ENCODE results near the gene ASF1B. TPM values are rescaled to one million over a fixed set of nuclear protein-coding genes. Genes with fewer than 3 reads are reported as not detected.

The ASF1B gene
- total and polyA plus RNA-seq, 5 donors from 2014 or later: 4.6 to 10.1 (median 8.6) TPM

DNA sequence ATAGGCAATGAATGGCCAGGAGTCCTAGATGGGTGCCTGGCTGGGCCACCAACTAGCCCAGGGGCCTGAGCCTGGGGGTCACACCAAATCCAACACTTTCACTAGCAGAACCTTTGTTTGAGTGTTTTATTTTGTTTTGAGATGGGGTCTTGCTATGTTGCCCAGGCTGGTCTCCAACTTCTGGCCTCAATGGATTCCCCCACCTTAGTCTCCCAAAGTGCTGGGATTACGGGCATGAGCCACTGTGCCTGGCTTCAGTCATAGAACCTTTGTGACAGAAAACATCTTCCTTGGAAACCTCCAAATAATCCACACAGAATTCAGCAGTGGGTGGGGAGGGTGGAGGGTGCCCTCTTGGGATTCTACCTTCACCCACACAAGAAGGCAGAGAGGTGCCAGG is 24.9 kb downstream of the ASF1B start:
- Mint-ChIP-seq H3K9me3 (no peaks in the 10 kb centered on the region), H3K27ac (peak overlapping the region in 1 of 3 donors; percentile 23), H3K36me3 (no peaks in the 10 kb centered on the region), H3K4me1 (peaks cover 0 to 58% (median 24%) of the 10 kb centered on the region in 4 donors), H3K4me3 (peak overlapping the region in 1 of 4 donors; percentile 32), H3K27me3 (no peaks in the 10 kb centered on the region)
- Histone ChIP-seq H3K4me1 (ENCODE audit: control insufficient read depth, insufficient read depth, low read length, poor library complexity, severe bottlenecking) (peaks cover 37% of the 10 kb centered on the region), H3K4me3 (ENCODE audit: low read depth, low read length) (no peak overlapping the region), H3K27me3 (ENCODE audit: control insufficient read depth, insufficient read depth, low read length) (no peaks in the 10 kb centered on the region), H3K9me3 (ENCODE audit: control insufficient read depth in 2 of 2, low read length in 2 of 2) (no peaks in the 10 kb centered on the region), H3K36me3 (ENCODE audit: control insufficient read depth, insufficient read depth, low read length) (no peaks in the 10 kb centered on the region), H3K27ac (ENCODE audit: insufficient read depth, low read length, poor library complexity, severe bottlenecking) (no peak overlapping the region)
- no peak for DNase-seq
- no peak for ATAC-seq (ENCODE audit: low read depth in 2 of 2)

DNA sequence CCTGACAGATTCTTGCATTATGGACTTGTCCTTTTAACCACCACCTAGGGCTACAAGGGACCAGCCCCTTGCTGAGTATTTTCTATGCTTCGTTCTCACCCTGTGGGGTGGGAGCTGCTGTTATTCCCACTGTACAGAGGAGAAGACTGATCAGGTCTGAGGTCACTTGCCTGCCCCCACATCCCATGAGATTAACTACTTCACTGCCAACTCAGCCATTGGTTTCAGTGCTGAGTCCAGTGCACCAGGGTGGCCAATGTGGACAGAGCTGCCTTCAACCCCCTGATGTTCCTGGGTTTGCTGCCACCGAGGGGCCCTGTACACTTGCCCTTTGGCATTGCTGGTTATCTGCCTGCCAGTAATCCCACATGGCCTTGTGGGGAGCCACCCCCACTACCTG is 25.7 kb downstream of the ASF1B start:
- Mint-ChIP-seq H3K4me3 (no peak overlapping the region), H3K36me3 (no peaks in the 10 kb centered on the region), H3K27me3 (no peaks in the 10 kb centered on the region), H3K4me1 (peaks cover 0 to 50% (median 17%) of the 10 kb centered on the region in 4 donors), H3K27ac (peak overlapping the region in 1 of 3 donors; percentile 23), H3K9me3 (no peaks in the 10 kb centered on the region)
- H3K4me1 ChIP-seq (ENCODE audit: control insufficient read depth, insufficient read depth, low read length, poor library complexity, severe bottlenecking): peaks cover 28% of the 10 kb centered on the region
- H3K27ac ChIP-seq (ENCODE audit: insufficient read depth, low read length, poor library complexity, severe bottlenecking): no peak overlapping the region
- H3K9me3 ChIP-seq (ENCODE audit: control insufficient read depth in 2 of 2, low read length in 2 of 2): no peaks in the 10 kb centered on the region
- H3K36me3 ChIP-seq (ENCODE audit: control insufficient read depth, insufficient read depth, low read length): peaks cover 4% of the 10 kb centered on the region
- DNase-seq (no peak), ATAC-seq (ENCODE audit: low read depth in 2 of 2) (no peak)
- H3K27me3 ChIP-seq (ENCODE audit: control insufficient read depth, insufficient read depth, low read length): no peaks in the 10 kb centered on the region
- H3K4me3 ChIP-seq (ENCODE audit: low read depth, low read length): no peak overlapping the region

DNA sequence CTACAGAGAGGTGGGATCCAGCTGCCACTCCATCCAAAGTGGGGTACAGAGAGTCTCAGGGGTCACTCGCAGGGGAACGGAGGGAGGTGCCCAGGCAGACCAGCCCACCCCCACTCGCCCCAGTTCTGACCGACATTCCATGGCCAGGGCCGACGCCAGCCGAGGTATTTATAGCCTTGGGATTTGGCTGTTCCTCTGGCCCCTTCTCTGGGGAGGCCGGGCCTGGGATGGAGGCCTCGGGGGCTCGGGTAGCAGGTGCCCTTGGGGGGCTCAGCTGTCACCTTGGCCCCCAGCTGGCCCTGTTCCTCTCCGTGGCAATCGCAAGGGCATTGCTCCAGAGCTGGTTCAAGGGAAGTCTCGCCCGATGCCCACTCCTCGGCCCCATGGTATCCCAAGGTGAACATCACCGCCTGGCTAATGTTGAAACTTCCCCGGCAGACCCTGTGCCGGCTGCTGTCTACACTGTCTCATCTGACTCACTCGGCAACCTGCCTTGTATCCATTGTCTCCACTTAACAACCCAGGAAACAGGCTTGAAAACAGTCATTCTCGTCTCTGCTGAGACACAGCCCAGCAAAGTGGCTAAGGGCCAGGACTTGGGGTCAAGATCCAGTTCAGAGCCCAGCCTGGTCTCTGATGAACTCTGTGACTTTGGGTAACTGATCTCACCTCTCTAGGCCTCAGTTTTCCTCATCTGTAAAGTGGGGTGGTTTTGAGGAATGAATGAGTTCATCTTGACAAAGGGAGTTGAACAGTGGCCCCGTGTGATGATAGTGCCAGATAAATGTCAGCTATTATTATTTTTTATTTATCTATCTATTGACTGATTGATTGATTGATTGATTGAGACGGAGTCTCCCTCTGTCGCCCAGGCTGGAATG is 28.6 kb downstream of the ASF1B start:
- no peaks in the 10 kb centered on the region for H3K27me3 Mint-ChIP-seq
- peaks cover 0 to 27% (median 9%) of the 10 kb centered on the region in 4 donors for H3K4me1 Mint-ChIP-seq
- ATAC-seq (ENCODE audit: low read depth in 2 of 2) (no peak), DNase-seq (no peak)
- H3K4me1 ChIP-seq (ENCODE audit: control insufficient read depth, insufficient read depth, low read length, poor library complexity, severe bottlenecking): peaks cover 12% of the 10 kb centered on the region
- no peak overlapping the region for H3K4me3 ChIP-seq (ENCODE audit: low read depth, low read length)
- no peaks in the 10 kb centered on the region for H3K27me3 ChIP-seq (ENCODE audit: control insufficient read depth, insufficient read depth, low read length)
- H3K36me3 Mint-ChIP-seq: no peaks in the 10 kb centered on the region
- no peaks in the 10 kb centered on the region for H3K9me3 Mint-ChIP-seq
- H3K27ac Mint-ChIP-seq: peak overlapping the region in 1 of 3 donors; percentile 62
- no peak overlapping the region for H3K27ac ChIP-seq (ENCODE audit: insufficient read depth, low read length, poor library complexity, severe bottlenecking)
- H3K36me3 ChIP-seq (ENCODE audit: control insufficient read depth, insufficient read depth, low read length): peaks cover 12% of the 10 kb centered on the region
- no peaks in the 10 kb centered on the region for H3K9me3 ChIP-seq (ENCODE audit: control insufficient read depth in 2 of 2, low read length in 2 of 2)
- no peak overlapping the region for H3K4me3 Mint-ChIP-seq

DNA sequence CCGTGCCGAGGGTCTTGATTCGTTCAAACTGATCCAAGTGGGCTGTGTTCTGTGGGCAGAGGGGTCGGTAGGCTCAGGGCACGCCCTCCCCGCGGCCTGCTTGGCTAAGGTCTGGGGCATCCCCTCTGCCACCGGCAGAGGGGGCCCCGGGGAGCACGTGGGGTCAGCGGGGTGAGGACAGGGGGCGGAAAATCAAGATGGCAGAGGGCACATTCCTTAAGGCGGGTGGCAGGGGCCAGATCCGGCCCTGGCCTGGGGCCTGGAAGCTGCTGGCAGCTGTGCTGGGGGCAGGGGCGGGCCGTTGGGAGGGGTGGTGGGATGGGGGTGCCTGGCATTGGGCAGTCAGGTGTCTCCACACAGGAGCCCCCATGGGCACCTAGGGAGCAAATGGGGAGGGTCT is 29.5 kb downstream of the ASF1B start:
- H3K27ac Mint-ChIP-seq: no peak overlapping the region
- peaks cover 3% of the 10 kb centered on the region for H3K4me1 ChIP-seq (ENCODE audit: control insufficient read depth, insufficient read depth, low read length, poor library complexity, severe bottlenecking)
- DNase-seq (no peak), ATAC-seq (ENCODE audit: low read depth in 2 of 2) (no peak)
- H3K9me3 Mint-ChIP-seq: no peaks in the 10 kb centered on the region
- H3K4me3 ChIP-seq (ENCODE audit: low read depth, low read length): no peak overlapping the region
- H3K27ac ChIP-seq (ENCODE audit: insufficient read depth, low read length, poor library complexity, severe bottlenecking): no peak overlapping the region
- H3K4me1 Mint-ChIP-seq: peaks cover 0 to 17% (median 7%) of the 10 kb centered on the region in 4 donors
- H3K27me3 ChIP-seq (ENCODE audit: control insufficient read depth, insufficient read depth, low read length): no peaks in the 10 kb centered on the region
- H3K36me3 Mint-ChIP-seq: no peaks in the 10 kb centered on the region
- H3K36me3 ChIP-seq (ENCODE audit: control insufficient read depth, insufficient read depth, low read length): peaks cover 19% of the 10 kb centered on the region
- H3K4me3 Mint-ChIP-seq: no peak overlapping the region
- no peaks in the 10 kb centered on the region for H3K9me3 ChIP-seq (ENCODE audit: control insufficient read depth in 2 of 2, low read length in 2 of 2)
- H3K27me3 Mint-ChIP-seq: no peaks in the 10 kb centered on the region

DNA sequence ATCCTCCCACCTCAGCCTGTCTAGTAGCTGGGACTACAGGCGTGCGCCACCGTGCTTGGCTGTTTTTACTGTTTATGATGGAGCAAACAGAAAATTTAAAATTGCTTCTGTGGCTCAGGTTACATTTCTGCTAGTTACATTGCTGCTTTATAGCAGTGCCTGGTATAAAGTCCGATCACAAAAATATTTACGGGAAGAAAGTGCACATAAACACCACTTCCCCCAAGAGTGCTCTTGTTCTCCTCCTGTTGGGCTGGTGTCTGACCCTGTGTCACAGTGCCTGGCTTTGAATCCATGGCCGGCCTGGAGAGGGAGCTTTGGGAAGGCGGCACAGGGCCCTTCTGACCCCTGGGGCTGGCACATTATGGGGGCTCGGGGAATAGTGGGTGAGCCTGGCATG is 30.7 kb downstream of the ASF1B start:
- H3K27me3 Mint-ChIP-seq: no peaks in the 10 kb centered on the region
- H3K27ac Mint-ChIP-seq: peak overlapping the region in 1 of 3 donors; percentile 42
- peaks cover 4% of the 10 kb centered on the region for H3K36me3 Mint-ChIP-seq
- DNase-seq (no peak), ATAC-seq (ENCODE audit: low read depth in 2 of 2) (no peak)
- no peaks in the 10 kb centered on the region for H3K9me3 ChIP-seq (ENCODE audit: control insufficient read depth in 2 of 2, low read length in 2 of 2)
- H3K36me3 ChIP-seq (ENCODE audit: control insufficient read depth, insufficient read depth, low read length): peaks cover 25% of the 10 kb centered on the region
- peaks cover 0 to 7% (median 4%) of the 10 kb centered on the region in 4 donors for H3K4me1 Mint-ChIP-seq
- H3K4me1 ChIP-seq (ENCODE audit: control insufficient read depth, insufficient read depth, low read length, poor library complexity, severe bottlenecking): no peaks in the 10 kb centered on the region
- H3K9me3 Mint-ChIP-seq: no peaks in the 10 kb centered on the region
- no peaks in the 10 kb centered on the region for H3K27me3 ChIP-seq (ENCODE audit: control insufficient read depth, insufficient read depth, low read length)
- H3K4me3 Mint-ChIP-seq: no peak overlapping the region
- H3K4me3 ChIP-seq (ENCODE audit: low read depth, low read length): no peak overlapping the region
- H3K27ac ChIP-seq (ENCODE audit: insufficient read depth, low read length, poor library complexity, severe bottlenecking): no peak overlapping the region

DNA sequence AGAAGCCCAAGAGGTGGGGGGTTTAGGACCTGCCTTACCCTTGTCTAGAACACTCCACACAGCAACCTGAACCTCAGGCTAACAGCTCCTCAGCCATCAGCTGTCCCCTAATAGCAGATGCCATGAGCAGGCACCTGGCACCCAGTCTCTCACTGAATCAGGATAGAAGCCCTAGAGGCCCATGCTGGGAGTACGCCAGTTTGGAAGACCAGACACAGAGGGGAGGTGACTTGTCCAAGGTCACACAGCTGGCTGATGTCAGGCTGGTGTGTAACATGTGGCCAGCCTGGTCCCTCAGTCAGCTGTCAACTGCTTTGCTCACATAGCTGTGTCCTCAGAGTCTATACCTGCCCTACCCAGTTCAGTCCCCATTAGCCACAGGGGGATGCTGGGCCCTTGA is 33.1 kb downstream of the ASF1B start:
- Histone ChIP-seq H3K4me3 (ENCODE audit: low read depth, low read length) (no peak overlapping the region), H3K36me3 (ENCODE audit: control insufficient read depth, insufficient read depth, low read length) (peaks cover 28% of the 10 kb centered on the region), H3K27ac (ENCODE audit: insufficient read depth, low read length, poor library complexity, severe bottlenecking) (no peak overlapping the region), H3K9me3 (ENCODE audit: control insufficient read depth in 2 of 2, low read length in 2 of 2) (no peaks in the 10 kb centered on the region), H3K27me3 (ENCODE audit: control insufficient read depth, insufficient read depth, low read length) (no peaks in the 10 kb centered on the region), H3K4me1 (ENCODE audit: control insufficient read depth, insufficient read depth, low read length, poor library complexity, severe bottlenecking) (no peaks in the 10 kb centered on the region)
- no peak for DNase-seq
- Mint-ChIP-seq H3K9me3 (no peaks in the 10 kb centered on the region), H3K36me3 (peaks cover 5% of the 10 kb centered on the region), H3K27me3 (no peaks in the 10 kb centered on the region), H3K4me3 (no peak overlapping the region), H3K27ac (no peak overlapping the region), H3K4me1 (peaks cover 0 to 5% (median 0%) of the 10 kb centered on the region in 4 donors)
- ATAC-seq (ENCODE audit: low read depth in 2 of 2): no peak

DNA sequence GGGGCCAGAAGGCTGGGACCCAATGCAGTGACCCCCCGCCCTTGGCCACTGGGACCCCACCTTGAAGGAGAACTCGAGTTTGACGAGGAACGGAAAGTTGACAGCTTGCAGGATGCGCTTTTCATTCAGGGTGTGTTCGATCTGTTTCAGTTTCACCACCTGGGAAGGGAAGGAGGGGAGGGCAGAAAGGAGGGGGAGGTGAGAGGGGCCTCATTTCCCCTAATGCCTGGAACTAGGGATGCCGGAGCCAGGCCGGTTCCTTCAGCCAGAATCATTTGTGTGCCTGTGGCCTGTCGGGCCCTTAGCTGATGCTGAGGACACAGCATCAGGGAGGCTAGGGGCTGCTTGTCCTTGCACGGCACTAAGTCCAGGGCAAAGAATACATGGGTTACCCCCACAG is 33.6 kb downstream of the ASF1B start:
- H3K36me3 ChIP-seq (ENCODE audit: control insufficient read depth, insufficient read depth, low read length): peaks cover 31% of the 10 kb centered on the region
- peaks cover 9% of the 10 kb centered on the region for H3K36me3 Mint-ChIP-seq

More for the DNA sequence above, 33.6 kb downstream of the ASF1B start:
- H3K4me1 Mint-ChIP-seq: peaks cover 0 to 2% (median 0%) of the 10 kb centered on the region in 4 donors
- H3K27me3 ChIP-seq (ENCODE audit: control insufficient read depth, insufficient read depth, low read length): no peaks in the 10 kb centered on the region
- H3K27ac ChIP-seq (ENCODE audit: insufficient read depth, low read length, poor library complexity, severe bottlenecking): no peak overlapping the region
- no peak for DNase-seq
- no peak overlapping the region for H3K4me3 ChIP-seq (ENCODE audit: low read depth, low read length)
- H3K9me3 Mint-ChIP-seq: no peaks in the 10 kb centered on the region
- H3K27ac Mint-ChIP-seq: no peak overlapping the region
- no peak overlapping the region for H3K4me3 Mint-ChIP-seq
- no peaks in the 10 kb centered on the region for H3K9me3 ChIP-seq (ENCODE audit: control insufficient read depth in 2 of 2, low read length in 2 of 2)
- H3K27me3 Mint-ChIP-seq: no peaks in the 10 kb centered on the region
- H3K4me1 ChIP-seq (ENCODE audit: control insufficient read depth, insufficient read depth, low read length, poor library complexity, severe bottlenecking): no peaks in the 10 kb centered on the region
- no peak for ATAC-seq (ENCODE audit: low read depth in 2 of 2)
